ENCODE results near the gene MCTP1. TPM values are rescaled to one million over a fixed set of nuclear protein-coding genes. Genes with fewer than 3 reads are reported as not detected.

MCTP1 gene
- total and polyA plus RNA-seq, 10 of the 15 experiments (the other 5 are each of a cell fraction or from before 2014, with no cell fraction given) = 12.6 to 45.9 (median 18.8) TPM

GRCh38 chr5:95142145-95142544 is 142.7 kb downstream of the MCTP1 start:
- Histone ChIP-seq H3K4me1 (ENCODE audit: control insufficient read depth, insufficient read depth, low read length) (no peaks in the 10 kb centered on the region), H3K36me3 (ENCODE audit: control insufficient read depth in 2 of 2, insufficient read depth in 2 of 2, low read length in 1 of 2) (no peaks in the 10 kb centered on the region), H2AFZ (ENCODE audit: control insufficient read depth, low read depth, low read length) (no peak overlapping the region), H3K9me3 (replicated peaks; ENCODE audit: control insufficient read depth, insufficient read depth, low read length) (no peaks in the 10 kb centered on the region; the same call in 2 of the 3 replicates), H3K9ac (ENCODE audit: control insufficient read depth, insufficient read depth, low read length) (no peak overlapping the region), H3K4me3 (no peak overlapping the region), H3K79me2 (ENCODE audit: control insufficient read depth, insufficient read depth, low read length) (no peaks in the 10 kb centered on the region), H3K4me2 (ENCODE audit: control insufficient read depth, insufficient read depth) (no peak overlapping the region), H3K27me3 (replicated peaks in 1 of 2; ENCODE audit: control insufficient read depth in 2 of 2, insufficient read depth in 2 of 2, low read length in 1 of 2) (no peaks in the 10 kb centered on the region), H4K20me1 (ENCODE audit: control insufficient read depth, insufficient read depth) (no peaks in the 10 kb centered on the region), H3K27ac (ENCODE audit: control insufficient read depth, insufficient read depth) (no peak overlapping the region)
- SMC1A ChIA-PET (ENCODE audit: uncharacterized antibody, unreplicated experiment) = interaction anchor here (0.7 to 1.9 kb wide), 4 partner anchors 15 to 173 kb away, joined by 3 to 4 read pairs (median 4); no protein-coding TSS in a partner anchor
- BruUV-seq (replicated peaks) = no TSS peak
- WGBS (ENCODE audit: insufficient coverage, insufficient replicate concordance, low lambda C conversion rate, missing lambda C conversion rate) = 39% methylated on average over 3 of the region's 3 CpGs
- in situ Hi-C loops (cut with MboI) = no loop called here
- no peak for DNase-seq (ENCODE audit: low read depth, low spot score)
- POLR2A ChIA-PET = no interaction called here
- CTCF ChIA-PET = interaction anchor here (1.3 to 1.5 kb wide), 2 partner anchors 12 to 37 kb away, joined by 3 to 4 read pairs; no protein-coding TSS in a partner anchor
- RAD21 ChIA-PET (ENCODE audit: unreplicated experiment) = no interaction called here
- FAIRE-seq = no peak
- no peak for ATAC-seq
- intact Hi-C loops (cut with micrococcal nuclease; ENCODE audit: unreplicated experiment) = no loop called here
- TF ChIP-seq SMAD1 (IDR thresholded peaks at IDR 0.05; ENCODE audit: low read depth, partially characterized antibody) (no peak), BMI1 (IDR thresholded peaks at IDR 0.05; ENCODE audit: borderline replicate concordance) (no peak), USF1 (IDR thresholded peaks at IDR 0.05; ENCODE audit: borderline replicate concordance, extremely low read length, insufficient read depth, low read depth, low read length) (no peak), GABPA (IDR thresholded peaks at IDR 0.05; ENCODE audit: low read depth) (no peak), MYB (IDR thresholded peaks at IDR 0.05; ENCODE audit: borderline replicate concordance, low read depth, low read length) (no peak), SUPT20H (IDR thresholded peaks at IDR 0.05; ENCODE audit: borderline replicate concordance, control insufficient read depth, low read depth, low read length) (no peak), SIX5 (IDR thresholded peaks at IDR 0.05; ENCODE audit: low read depth, low read length, severe bottlenecking) (no peak), RAD21 (IDR thresholded peaks at IDR 0.05; ENCODE audit: insufficient read depth, low read depth, low read length) (no peak), POU2F2 (IDR thresholded peaks at IDR 0.05; ENCODE audit: borderline replicate concordance, low read depth, low read length) (no peak), SUZ12 (IDR thresholded peaks at IDR 0.05; ENCODE audit: unreplicated experiment) (no peak), RB1 (IDR thresholded peaks at IDR 0.05; ENCODE audit: borderline replicate concordance) (no peak), ATF2 (IDR thresholded peaks at IDR 0.05; ENCODE audit: low read length) (no peak), RAD51 (IDR thresholded peaks at IDR 0.05) (no peak)
- TF ChIP-seq, protein P1, sequence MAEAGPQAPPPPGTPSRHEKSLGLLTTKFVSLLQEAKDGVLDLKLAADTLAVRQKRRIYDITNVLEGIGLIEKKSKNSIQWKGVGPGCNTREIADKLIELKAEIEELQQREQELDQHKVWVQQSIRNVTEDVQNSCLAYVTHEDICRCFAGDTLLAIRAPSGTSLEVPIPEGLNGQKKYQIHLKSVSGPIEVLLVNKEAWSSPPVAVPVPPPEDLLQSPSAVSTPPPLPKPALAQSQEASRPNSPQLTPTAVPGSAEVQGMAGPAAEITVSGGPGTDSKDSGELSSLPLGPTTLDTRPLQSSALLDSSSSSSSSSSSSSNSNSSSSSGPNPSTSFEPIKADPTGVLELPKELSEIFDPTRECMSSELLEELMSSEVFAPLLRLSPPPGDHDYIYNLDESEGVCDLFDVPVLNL (IDR thresholded peaks at IDR 0.05; ENCODE audit: low read depth, low read length) = no peak
- TF ChIP-seq, protein P2, sequence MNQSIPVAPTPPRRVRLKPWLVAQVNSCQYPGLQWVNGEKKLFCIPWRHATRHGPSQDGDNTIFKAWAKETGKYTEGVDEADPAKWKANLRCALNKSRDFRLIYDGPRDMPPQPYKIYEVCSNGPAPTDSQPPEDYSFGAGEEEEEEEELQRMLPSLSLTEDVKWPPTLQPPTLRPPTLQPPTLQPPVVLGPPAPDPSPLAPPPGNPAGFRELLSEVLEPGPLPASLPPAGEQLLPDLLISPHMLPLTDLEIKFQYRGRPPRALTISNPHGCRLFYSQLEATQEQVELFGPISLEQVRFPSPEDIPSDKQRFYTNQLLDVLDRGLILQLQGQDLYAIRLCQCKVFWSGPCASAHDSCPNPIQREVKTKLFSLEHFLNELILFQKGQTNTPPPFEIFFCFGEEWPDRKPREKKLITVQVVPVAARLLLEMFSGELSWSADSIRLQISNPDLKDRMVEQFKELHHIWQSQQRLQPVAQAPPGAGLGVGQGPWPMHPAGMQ (IDR thresholded peaks at IDR 0.05; ENCODE audit: borderline replicate concordance) = no peak

Measured in GM12878 (cell line).